AML-193 (cell line): ENCODE results near the gene DAB2IP.
A peak's percentile ranks its signal among the peaks of the same experiment; 100 is the strongest.
"Not testable (repeated sequence)": the region's sequence is repeated elsewhere in the genome, so short reads cannot be mapped to it uniquely, and the experiment has no call there.

ENCODE experiments used
- DNase-seq, 2 experiments: peaks; one replicate each; lab custom pipeline; 2025; lab: John Stamatoyannopoulos, UW

Gene DAB2IP

DNA sequence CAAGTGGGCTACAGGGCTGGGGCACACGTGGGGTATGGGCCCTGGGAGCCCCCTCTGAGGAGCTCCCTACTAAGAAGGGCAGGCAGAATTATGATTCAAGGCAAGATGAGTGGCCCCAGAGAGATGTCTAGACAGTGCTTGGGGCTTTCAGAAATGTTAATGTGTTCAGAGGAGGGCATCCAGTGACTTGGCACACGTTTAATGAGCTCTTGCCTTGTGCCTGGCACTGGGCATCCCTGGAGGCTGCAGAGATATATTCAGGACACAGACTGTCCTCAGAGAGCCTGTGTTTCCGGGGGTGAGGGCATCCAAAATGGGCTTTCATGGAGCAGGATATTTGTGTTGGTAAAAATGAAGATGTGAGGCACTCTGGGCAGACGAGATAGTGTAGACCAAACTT lies 25.4 kb upstream of the DAB2IP start:
- no peak for DNase-seq

GRCh38 chr9:121627427-121627826 lies 24.0 kb upstream of the DAB2IP start:
- no peak for DNase-seq

GRCh38 chr9:121628401-121628800 lies 23.0 kb upstream of the DAB2IP start:
- DNase-seq = no peak

DNA sequence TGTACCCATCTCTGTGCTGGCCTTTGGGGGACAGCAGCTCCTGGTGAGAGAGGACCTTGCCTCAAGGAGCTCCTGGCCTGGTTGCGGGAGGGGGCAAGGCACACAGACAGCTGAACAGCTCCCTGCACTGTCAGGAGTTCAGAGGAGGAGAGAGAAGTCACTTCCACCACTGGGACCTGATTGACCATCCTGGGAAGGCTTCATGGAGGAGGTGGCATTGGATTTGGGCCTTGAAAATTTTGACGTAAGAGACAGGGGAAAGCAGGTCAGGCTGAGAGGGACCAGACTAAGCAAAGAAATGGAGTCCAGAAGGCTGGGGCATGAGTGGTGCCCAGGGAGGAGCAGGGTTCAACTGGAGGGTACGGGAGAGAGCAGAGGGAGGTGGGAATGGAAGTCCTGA lies 20.3 kb upstream of the DAB2IP start:
- no peak for DNase-seq

- no peak for DNase-seq
Observed at GRCh38 chr9:121631978-121632418, 19.4 kb upstream of the DAB2IP start.

DNA sequence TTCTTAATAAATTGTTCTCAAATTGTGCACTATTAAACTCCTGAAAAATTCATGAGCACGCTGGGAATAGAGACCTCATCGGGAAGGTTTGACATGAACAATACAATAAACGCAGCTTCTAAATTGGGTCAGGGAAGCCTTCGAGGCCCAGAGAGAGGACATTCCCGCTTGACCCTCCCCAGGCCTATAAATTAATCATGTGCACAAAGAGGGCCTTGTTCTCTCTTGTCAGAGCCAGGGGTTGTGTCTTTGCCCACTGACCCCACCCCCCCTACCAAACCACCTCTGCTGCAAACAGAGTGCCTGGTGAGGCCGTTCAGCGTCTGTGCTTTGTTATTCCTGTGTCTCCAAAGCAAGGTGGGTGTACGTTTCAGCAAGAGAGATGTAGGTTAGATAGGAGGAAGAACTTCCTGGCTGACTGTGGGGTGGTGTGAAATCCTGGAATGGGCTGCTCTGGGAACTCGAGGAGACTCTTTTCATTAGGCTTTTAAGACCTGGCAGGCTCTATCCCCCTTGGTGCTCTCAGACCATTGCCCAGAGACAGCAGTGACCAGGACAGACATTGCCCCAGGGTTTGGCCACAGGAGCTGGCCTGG lies 18.2 kb upstream of the DAB2IP start:
- no peak for DNase-seq

DNA sequence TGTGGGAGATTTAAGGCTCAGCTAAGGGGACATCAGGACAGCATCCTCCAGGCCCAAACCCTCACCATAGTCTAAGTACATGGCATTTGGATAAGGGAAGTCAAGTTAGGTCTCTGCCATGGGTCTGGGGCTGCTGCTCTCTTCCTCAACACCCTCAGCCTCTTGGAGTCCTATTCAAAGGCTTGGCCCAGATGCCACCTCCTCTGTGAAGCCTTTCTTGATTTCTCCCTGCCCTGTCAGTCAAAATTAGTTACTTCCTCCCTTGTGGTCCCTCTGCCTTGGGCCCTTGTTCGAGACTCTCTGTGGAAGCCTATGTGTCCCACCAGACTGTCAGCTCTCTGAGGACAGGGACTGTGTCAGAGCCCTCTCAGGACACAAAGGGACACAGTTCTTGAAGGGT lies 17.7 kb upstream of the DAB2IP start:
- no peak for DNase-seq

GRCh38 chr9:121634329-121635261 lies 16.8 kb upstream of the DAB2IP start:
- DNase-seq = no peak

DNA sequence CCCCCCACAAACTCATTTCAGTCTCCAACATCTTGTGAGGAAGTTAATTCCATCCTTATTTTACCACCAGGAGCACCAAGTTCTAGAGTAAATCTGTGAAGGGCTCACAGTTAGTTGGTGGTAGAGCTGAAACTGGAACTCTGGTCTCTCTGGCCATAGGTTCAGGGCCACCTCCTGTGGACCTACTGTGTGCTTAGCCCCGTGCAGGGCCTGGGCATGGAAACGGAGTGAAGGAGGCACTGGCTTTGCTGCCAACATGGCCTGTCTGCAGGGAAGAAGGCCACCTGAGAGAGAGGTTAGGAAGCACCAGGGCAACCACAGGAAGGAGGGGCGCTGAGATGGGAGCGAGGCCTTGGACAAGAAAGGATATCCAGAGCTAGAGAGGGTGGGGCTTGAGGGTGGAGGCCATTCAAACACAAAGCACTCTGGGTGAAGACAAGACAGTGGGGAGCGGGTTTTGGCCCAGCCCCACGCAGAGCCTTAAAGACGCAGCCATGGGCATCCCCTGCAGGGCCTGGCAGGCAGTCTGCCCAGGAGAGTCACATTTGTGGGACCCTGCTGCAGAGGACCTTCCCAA lies 16.0 kb upstream of the DAB2IP start:
- DNase-seq = no peak

DNA sequence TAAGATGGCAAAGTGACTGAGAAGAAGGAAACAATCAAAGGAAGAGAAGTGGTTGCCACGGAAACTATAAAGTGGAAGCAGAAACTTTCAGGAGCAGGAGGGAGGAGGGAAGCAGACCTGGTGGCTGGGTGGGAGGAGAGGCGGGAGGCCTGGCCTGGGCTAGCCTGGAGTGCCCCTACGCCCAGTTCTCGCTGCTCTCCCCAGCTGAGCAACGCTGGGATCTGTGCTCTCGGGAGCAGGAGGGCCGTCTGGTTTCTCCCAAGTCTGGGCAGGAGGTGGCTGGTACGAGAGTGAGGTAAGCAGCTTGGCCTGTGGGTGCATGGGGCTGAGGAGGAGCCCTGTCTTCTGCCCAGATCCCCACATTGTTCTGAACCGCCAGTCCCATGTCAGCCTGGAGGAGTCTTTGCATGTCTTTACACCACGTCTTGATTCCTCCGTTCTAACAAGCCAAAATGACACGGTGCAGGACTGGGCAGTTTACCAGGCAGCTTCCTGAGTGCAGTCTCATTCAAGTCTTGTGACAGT lies 15.0 kb upstream of the DAB2IP start:
- DNase-seq = no peak

DNA sequence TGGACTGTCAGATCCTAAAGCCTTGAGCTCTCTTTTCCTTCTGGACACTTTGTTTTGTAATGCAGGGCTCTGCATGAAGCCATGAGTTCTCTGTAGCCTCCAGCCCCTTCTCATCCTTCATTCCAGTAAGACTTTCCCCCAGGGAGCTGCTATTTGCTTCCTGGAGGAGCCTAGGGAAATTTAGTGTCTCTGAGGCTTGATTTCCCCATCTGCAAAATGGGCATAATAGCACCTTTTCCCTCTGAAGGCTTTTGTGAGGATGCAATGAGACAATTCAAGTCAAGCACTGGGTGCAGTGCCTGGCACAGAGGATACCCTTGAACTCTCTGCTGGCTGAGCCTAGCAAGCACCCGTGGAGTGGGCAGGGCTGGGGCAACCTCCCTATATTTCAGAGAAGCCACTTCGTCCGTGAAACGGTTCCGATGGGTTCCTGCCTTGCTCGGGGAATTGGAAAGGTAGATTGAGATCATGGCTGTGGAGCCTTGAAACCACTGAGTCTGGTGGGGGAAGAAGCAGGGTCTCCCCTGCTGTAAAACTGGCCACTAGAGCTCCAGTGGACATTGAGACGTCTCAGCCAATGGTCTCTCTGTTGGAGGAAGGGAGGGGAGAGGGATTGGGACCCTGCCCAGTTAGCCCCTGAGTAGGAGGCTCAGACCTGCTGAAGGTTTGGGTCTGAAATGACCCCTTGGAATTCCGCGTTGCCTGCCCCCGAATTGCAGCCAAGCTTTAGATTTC lies 14.3 kb upstream of the DAB2IP start:
- DNase-seq = no peak

GRCh38 chr9:121637713-121638220 lies 13.7 kb upstream of the DAB2IP start:
- DNase-seq = no peak

DNA sequence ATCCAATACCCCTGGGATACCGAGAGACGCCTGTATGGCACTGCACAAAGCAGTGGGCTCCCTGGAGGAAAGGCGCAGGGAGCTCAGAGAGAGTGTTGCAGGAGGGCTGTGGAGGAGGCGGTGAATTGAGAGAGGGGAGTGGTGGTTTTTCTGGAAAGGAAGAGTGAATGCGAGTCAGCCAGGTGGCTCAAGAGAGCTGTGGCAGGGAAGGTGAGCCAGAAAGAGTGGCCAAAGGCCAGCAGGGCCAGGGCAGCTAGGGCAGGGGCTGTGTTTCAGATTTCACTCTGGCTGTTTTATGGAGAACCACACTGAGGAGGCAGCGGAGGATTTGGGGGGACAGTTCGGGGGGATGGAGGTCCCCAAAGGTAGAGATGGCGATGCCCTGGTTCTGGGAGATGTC lies 13.0 kb upstream of the DAB2IP start:
- DNase-seq = no peak

GRCh38 chr9:121638901-121639592 lies 12.4 kb upstream of the DAB2IP start:
- no peak for DNase-seq

DNA sequence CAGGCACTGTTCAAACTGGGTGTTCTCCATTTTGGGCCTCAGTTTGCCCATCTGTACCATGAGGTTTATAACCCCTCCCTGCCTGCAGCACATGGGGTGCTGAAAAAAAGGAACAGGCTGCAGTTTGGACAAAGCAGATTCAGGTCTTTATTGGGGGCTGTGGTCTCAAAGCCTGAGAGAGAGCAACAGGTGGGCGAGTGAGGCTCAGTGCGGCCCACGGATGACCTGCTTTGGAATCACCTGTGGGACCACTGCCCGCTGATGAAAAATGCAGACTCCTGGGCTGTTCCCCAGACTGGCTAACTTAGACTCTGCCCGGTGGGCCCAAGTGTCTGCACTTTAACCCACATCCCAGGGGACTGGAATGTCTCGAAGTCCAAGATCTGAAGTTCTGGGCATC lies 11.8 kb upstream of the DAB2IP start:
- DNase-seq = no peak

- DNase-seq = peak in 1 of 2 experiments; percentile 20
Observed at GRCh38 chr9:121640076-121640475, 11.4 kb upstream of the DAB2IP start.

GRCh38 chr9:121640491-121641223 lies 10.8 kb upstream of the DAB2IP start:
- DNase-seq = no peak

- no peak for DNase-seq
Observed at GRCh38 chr9:121641224-121641611, 10.2 kb upstream of the DAB2IP start.

DNA sequence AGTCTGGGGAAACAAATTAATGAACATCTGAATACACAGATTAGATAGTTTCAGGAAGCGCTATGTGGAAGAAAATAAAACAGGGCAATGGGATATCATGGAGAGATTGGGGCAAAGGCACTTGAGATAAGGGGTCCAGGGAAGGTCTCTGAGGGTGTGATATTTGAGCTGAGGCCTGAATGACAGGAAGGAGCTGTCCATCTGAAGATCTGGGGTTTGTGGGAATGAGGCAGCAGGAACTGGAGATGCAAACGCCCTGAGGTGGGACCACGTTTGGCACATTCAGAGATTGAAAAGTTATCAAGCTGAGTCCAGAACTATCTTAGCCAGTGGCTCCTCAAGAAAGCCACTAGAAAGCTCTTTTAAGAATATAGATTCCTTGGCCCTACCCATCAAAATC lies 8.7 kb upstream of the DAB2IP start:
- no peak for DNase-seq

- no peak for DNase-seq
Observed at GRCh38 chr9:121643473-121643872, 8.0 kb upstream of the DAB2IP start.

GRCh38 chr9:121644040-121644439 lies 7.4 kb upstream of the DAB2IP start:
- not testable (repeated sequence) for DNase-seq
